Liver (tissue), 3 donors: ENCODE results near the gene RAI1.

Source experiments
- EGR1 ChIP-seq, 2 donors: IDR thresholded peaks; 2 replicates each; pipeline ENCODE4 v1.6.1; 2016 to 2018; ENCODE audit warnings: antibody characterized with exemption in 2 of 2, low read depth in 2 of 2
- FOXA1 ChIP-seq: IDR thresholded peaks from 2 replicates; pipeline ENCODE4 v1.6.1; 2016; ENCODE audit warnings: antibody characterized with exemption
- HNF4A ChIP-seq, 2 donors: conservative IDR thresholded peaks; 2 replicates each; pipeline ENCODE4 v1.6.1; 2016; ENCODE audit warnings: antibody characterized with exemption in 2 of 2, mild to moderate bottlenecking in 2 of 2
- SP1 ChIP-seq: IDR thresholded peaks from 2 replicates; pipeline ENCODE4 v1.6.1; 2018; ENCODE audit warnings: antibody characterized with exemption, mild to moderate bottlenecking
- TAF1 ChIP-seq: conservative IDR thresholded peaks from 2 replicates; pipeline ENCODE4 v1.6.1; 2016; ENCODE audit warnings: antibody characterized with exemption, mild to moderate bottlenecking
- TF ChIP-seq, protein P1 (sequence below): fragments of 150-350 bp; IDR thresholded peaks from 2 replicates; pipeline ENCODE4 v1.5.1; 2017; ENCODE audit warnings: improper control_type of control experiment, low read depth, low read length; ENCODE audit not compliant: missing input control
- TF ChIP-seq, protein P2 (sequence below): IDR thresholded peaks from 2 replicates; pipeline ENCODE4 v1.6.1; 2016; ENCODE audit warnings: antibody characterized with exemption, mild to moderate bottlenecking
- TF ChIP-seq, protein P3 (sequence below): IDR thresholded peaks from 2 replicates; pipeline ENCODE4 v1.6.1; 2016; ENCODE audit warnings: antibody characterized with exemption
- donor health status: healthy.
- donor health status: healthy.

DNA sequence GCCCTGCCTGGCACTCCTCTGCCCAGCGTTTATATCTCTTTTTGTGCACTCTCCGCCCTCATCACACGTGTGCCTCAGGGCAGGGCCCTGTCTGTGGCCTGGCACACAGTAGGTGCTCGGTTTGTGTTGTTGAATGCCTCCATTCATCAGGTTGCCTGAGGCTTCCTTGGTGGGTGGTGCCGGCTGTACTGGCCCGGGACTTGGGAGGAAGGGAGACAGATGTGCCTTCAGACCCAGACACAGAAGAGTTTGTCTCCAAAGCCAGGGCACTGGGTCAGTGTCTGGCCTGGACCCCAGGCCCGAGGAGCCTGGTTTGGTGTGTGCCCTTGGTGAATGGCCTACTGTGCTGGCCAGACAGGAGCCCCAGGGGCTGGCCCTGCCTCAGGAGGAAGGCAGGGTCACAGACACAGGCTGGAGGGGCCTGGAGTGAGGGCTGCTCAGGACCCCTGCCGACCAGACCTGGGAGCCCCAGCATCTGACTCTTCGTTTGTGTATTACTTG, 71.6 kb downstream of the RAI1 start:
- no peak for TF ChIP-seq SP1
- TF ChIP-seq, protein P1, sequence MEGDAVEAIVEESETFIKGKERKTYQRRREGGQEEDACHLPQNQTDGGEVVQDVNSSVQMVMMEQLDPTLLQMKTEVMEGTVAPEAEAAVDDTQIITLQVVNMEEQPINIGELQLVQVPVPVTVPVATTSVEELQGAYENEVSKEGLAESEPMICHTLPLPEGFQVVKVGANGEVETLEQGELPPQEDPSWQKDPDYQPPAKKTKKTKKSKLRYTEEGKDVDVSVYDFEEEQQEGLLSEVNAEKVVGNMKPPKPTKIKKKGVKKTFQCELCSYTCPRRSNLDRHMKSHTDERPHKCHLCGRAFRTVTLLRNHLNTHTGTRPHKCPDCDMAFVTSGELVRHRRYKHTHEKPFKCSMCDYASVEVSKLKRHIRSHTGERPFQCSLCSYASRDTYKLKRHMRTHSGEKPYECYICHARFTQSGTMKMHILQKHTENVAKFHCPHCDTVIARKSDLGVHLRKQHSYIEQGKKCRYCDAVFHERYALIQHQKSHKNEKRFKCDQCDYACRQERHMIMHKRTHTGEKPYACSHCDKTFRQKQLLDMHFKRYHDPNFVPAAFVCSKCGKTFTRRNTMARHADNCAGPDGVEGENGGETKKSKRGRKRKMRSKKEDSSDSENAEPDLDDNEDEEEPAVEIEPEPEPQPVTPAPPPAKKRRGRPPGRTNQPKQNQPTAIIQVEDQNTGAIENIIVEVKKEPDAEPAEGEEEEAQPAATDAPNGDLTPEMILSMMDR, result no peak
- TF ChIP-seq FOXA1, result no peak
- TF ChIP-seq TAF1, result no peak
- TF ChIP-seq, protein P2, sequence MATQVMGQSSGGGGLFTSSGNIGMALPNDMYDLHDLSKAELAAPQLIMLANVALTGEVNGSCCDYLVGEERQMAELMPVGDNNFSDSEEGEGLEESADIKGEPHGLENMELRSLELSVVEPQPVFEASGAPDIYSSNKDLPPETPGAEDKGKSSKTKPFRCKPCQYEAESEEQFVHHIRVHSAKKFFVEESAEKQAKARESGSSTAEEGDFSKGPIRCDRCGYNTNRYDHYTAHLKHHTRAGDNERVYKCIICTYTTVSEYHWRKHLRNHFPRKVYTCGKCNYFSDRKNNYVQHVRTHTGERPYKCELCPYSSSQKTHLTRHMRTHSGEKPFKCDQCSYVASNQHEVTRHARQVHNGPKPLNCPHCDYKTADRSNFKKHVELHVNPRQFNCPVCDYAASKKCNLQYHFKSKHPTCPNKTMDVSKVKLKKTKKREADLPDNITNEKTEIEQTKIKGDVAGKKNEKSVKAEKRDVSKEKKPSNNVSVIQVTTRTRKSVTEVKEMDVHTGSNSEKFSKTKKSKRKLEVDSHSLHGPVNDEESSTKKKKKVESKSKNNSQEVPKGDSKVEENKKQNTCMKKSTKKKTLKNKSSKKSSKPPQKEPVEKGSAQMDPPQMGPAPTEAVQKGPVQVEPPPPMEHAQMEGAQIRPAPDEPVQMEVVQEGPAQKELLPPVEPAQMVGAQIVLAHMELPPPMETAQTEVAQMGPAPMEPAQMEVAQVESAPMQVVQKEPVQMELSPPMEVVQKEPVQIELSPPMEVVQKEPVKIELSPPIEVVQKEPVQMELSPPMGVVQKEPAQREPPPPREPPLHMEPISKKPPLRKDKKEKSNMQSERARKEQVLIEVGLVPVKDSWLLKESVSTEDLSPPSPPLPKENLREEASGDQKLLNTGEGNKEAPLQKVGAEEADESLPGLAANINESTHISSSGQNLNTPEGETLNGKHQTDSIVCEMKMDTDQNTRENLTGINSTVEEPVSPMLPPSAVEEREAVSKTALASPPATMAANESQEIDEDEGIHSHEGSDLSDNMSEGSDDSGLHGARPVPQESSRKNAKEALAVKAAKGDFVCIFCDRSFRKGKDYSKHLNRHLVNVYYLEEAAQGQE, result no peak
- TF ChIP-seq, protein P3, sequence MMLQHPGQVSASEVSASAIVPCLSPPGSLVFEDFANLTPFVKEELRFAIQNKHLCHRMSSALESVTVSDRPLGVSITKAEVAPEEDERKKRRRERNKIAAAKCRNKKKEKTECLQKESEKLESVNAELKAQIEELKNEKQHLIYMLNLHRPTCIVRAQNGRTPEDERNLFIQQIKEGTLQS, result no peak
- TF ChIP-seq EGR1 (IDR thresholded peaks at IDR 0.05; ENCODE audit: low read depth in 2 of 2), result no peak
- no peak for TF ChIP-seq HNF4A (conservative IDR thresholded peaks at IDR 0.05)
